Jurkat, Clone E6-1 (cell line): ENCODE results near the gene APOC3. TPM values are rescaled to one million over a fixed set of nuclear protein-coding genes. Genes with fewer than 3 reads are reported as not detected.

ENCODE experiments used
- DNase-seq: peaks from one replicate; pipeline ENCODE4 v3.0.0-alpha.2; 2011; ENCODE audit warnings: low read depth, low spot score
- H3K4me3 ChIP-seq: 2 replicates; pipeline ENCODE4 v1.5.1; 2011; ENCODE audit warnings: mild to moderate bottlenecking, low read length, control low read depth, moderate library complexity
- polyA plus RNA-seq: library from polyadenylated mRNA; unstranded; fragments of >200 nt; gene quantifications from one replicate; pipeline ENCODE4 v1.2.1, GENCODE V29; 2012; ENCODE audit warnings: missing spikeins; ENCODE audit not compliant: insufficient read length, insufficient read depth

The APOC3 gene
- not detected for polyA plus RNA-seq

- no peak for DNase-seq
- no peak within 1 kb of the TSS for H3K4me3 ChIP-seq
These were observed at the start of gene APOC3 for GRCh38 chr11:116829525-116830183. APOC3 (plus strand) TSS chr11:116829907; CDS start chr11:116830583, 676 bp downstream.

GRCh38 chr11:116782728-116783127, 47.0 kb upstream of the APOC3 start:
- no peak for DNase-seq
- no peak overlapping the region for H3K4me3 ChIP-seq

- DNase-seq, result no peak
- no peak overlapping the region for H3K4me3 ChIP-seq
These were observed 43.4 kb upstream of the APOC3 start for GRCh38 chr11:116786326-116786725.

GRCh38 chr11:116786966-116787365, 42.7 kb upstream of the APOC3 start:
- H3K4me3 ChIP-seq, result peak overlapping the region; percentile 90
- no peak for DNase-seq

- no peak for DNase-seq
- peak overlapping the region; percentile 90 for H3K4me3 ChIP-seq
These were observed 42.3 kb upstream of the APOC3 start for GRCh38 chr11:116787436-116787785.

- H3K4me3 ChIP-seq, result peak within 1 kb of the TSS; percentile 90
- peak; percentile 37 for DNase-seq
These were observed 41.8 kb upstream of the APOC3 start, which contains the start of gene ZPR1 for GRCh38 chr11:116787786-116788486. ZPR1 (minus strand) TSS chr11:116788023; CDS start chr11:116787990, 33 bp downstream.

GRCh38 chr11:116788534-116788933, 41.2 kb upstream of the APOC3 start:
- no peak for DNase-seq

GRCh38 chr11:116788975-116789374, 40.7 kb upstream of the APOC3 start:
- no peak overlapping the region for H3K4me3 ChIP-seq
- DNase-seq, result no peak

More at GRCh38 chr11:116788534-116788933, 41.2 kb upstream of the APOC3 start:
- H3K4me3 ChIP-seq, result peak overlapping the region; percentile 90

- peak; percentile 60 for DNase-seq
- H3K4me3 ChIP-seq, result no peak overlapping the region
These were observed 39.3 kb upstream of the APOC3 start for GRCh38 chr11:116790167-116791001.

GRCh38 chr11:116791002-116791812, 38.5 kb upstream of the APOC3 start:
- no peak overlapping the region for H3K4me3 ChIP-seq
- no peak for DNase-seq

GRCh38 chr11:116791813-116792143, 37.9 kb upstream of the APOC3 start, which contains the start of gene APOA5:
APOA5 (minus strand) TSS chr11:116791879; CDS start chr11:116791860, 19 bp downstream.
- H3K4me3 ChIP-seq, result no peak within 1 kb of the TSS
- DNase-seq, result no peak

- no peak for DNase-seq
- no peak overlapping the region for H3K4me3 ChIP-seq
These were observed 37.4 kb upstream of the APOC3 start for GRCh38 chr11:116792144-116792868.

GRCh38 chr11:116792869-116793771, 36.6 kb upstream of the APOC3 start:
- DNase-seq, result no peak
- no peak overlapping the region for H3K4me3 ChIP-seq

GRCh38 chr11:116793772-116794097, 36.0 kb upstream of the APOC3 start:
- no peak overlapping the region for H3K4me3 ChIP-seq
- DNase-seq, result no peak

GRCh38 chr11:116794851-116795250, 34.9 kb upstream of the APOC3 start:
- no peak for DNase-seq
- no peak overlapping the region for H3K4me3 ChIP-seq

GRCh38 chr11:116796548-116796947, 33.2 kb upstream of the APOC3 start:
- H3K4me3 ChIP-seq, result no peak overlapping the region
- DNase-seq, result no peak

- no peak for DNase-seq
- no peak overlapping the region for H3K4me3 ChIP-seq
These were observed 31.9 kb upstream of the APOC3 start for GRCh38 chr11:116797816-116798215.

GRCh38 chr11:116798368-116798767, 31.3 kb upstream of the APOC3 start:
- H3K4me3 ChIP-seq, result no peak overlapping the region
- no peak for DNase-seq
